NOMO-1 treated with dmso at 0.1 percent for 144 hours (cell line): ENCODE measurements around the gene NEK2.
A peak's percentile ranks its signal among the peaks of the same experiment; 100 is the strongest.
"Not testable (repeated sequence)": the region's sequence is repeated elsewhere in the genome, so short reads cannot be mapped to it uniquely, and the experiment has no call there.

Experiments used
- DNase-seq: peaks from one replicate; lab custom pipeline; 2025; ENCODE audit not compliant: unreplicated experiment; lab: John Stamatoyannopoulos, UW

NEK2 gene

GRCh38 chr1:211675230-211676105 lies at the start of gene NEK2:
Gene NEK2 (minus strand): TSS chr1:211675621. CDS start chr1:211675479, 142 bp downstream.
- DNase-seq: peak; percentile 92

- no peak for DNase-seq
Measured at GRCh38 chr1:211724687-211725196, 49.3 kb upstream of the NEK2 start.

- no peak for DNase-seq
Measured at GRCh38 chr1:211723273-211723672, 47.9 kb upstream of the NEK2 start.

GRCh38 chr1:211722277-211723175 lies 47.1 kb upstream of the NEK2 start:
- no peak for DNase-seq

GRCh38 chr1:211716555-211716954 lies 41.1 kb upstream of the NEK2 start:
- DNase-seq: not testable (repeated sequence)

GRCh38 chr1:211715971-211716370 lies 40.5 kb upstream of the NEK2 start:
- DNase-seq: no peak

GRCh38 chr1:211714154-211714553 lies 38.7 kb upstream of the NEK2 start:
- DNase-seq: no peak

DNA sequence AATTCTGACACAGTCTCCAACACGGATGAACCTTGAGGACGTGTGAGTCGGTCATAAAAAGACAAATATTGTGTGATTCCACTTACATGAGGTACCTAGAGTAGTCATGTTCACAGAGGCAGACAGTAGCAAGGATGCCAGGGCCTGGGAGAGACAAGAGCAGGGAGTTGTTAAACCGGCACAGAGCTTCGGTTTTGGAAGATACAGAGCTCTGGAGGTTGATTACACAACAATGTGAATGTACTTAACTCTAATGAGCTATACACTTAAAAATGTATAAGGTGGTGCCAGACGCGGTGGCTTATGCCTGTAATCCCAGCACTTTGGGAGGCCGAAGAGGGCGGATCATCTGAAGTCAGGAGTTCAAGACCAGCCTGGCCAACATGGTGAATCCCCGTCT lies 37.8 kb upstream of the NEK2 start:
- DNase-seq: no peak

GRCh38 chr1:211711315-211711705 lies 35.9 kb upstream of the NEK2 start:
- DNase-seq: no peak

- DNase-seq: no peak
Measured at GRCh38 chr1:211710566-211711314, 35.3 kb upstream of the NEK2 start.

- DNase-seq: no peak
Measured at GRCh38 chr1:211708926-211709325, 33.5 kb upstream of the NEK2 start.

GRCh38 chr1:211708006-211708405 lies 32.6 kb upstream of the NEK2 start:
- no peak for DNase-seq

DNA sequence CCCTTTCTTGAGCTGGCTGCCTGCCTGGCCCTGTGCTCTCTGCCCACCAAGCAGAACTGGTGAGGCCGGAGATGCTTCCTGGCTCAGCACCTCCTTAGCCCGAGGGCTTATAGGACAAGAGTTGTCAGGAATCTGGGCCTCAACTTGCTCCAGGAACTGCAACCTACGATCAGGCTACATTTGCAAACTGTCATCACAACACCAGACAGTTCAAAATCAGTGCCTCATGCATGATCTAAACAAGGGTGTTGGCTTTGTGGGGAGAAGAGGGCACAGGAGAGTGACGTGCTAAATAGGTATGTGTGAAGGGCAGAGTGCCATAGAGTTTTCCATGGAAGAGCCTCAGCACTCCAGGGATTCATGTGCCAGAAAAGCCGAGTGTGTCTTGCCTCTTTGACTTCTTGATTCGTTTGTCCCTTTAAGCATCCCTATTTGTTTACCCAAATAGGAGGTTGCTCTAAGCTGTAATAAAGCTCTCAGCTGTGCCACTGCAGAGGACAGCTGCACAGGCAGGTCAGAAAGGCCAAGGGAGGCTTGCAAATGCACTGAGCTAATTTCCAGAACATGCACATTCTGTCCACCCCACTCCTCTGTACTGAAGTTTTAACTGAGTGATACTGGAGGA lies 30.2 kb upstream of the NEK2 start:
- DNase-seq: no peak

DNA sequence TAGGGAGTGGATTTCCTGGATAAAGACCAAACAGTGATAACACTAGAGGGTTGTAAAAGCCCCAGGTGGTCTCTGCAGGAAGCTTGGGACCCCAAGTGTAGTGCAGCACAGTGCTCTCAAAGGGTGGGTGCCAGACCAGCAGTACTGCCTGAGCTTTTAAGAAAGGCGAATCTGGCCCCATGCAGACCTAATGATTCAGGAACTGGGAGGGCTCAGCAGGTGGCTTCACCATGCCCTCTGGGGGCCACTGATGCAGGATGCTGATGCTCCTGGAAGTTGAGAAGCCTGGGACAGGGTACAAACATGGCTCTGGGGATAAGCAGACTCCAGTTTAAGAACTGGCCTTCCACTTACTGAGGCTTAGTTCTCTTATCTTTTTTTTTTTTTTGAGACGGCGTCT lies 29.1 kb upstream of the NEK2 start:
- no peak for DNase-seq

- DNase-seq: no peak
Measured at GRCh38 chr1:211703812-211704537, 28.6 kb upstream of the NEK2 start.

- no peak for DNase-seq
Measured at GRCh38 chr1:211701733-211702132, 26.3 kb upstream of the NEK2 start.

DNA sequence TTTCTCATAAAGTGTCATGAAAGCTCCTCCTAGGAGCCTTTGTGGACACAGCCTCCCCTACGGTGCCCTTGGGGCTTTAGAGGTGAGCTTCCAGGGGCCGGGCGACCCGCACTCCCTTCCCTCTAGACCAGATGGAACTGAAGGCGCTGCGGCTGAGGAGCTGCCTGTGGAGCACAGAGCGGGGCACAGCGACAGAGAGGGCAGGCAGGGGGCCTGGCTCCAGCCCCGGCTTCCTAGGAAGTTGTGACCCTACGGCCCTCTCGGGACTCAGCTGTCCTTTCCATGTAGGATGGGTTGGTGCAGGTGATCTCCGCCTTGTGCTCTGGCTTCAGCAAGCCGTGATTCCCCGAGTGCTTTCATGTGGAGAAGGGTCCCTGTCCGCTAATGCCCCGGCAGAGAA lies 23.6 kb upstream of the NEK2 start:
- DNase-seq: no peak

GRCh38 chr1:211698161-211699026 lies 23.0 kb upstream of the NEK2 start:
- DNase-seq: peak; percentile 27

GRCh38 chr1:211697356-211697755 lies 21.9 kb upstream of the NEK2 start:
- DNase-seq: no peak
